Body of pancreas (tissue), 4 donors: ENCODE results near the gene PAX2.

ENCODE experiments used
- POLR2A ChIP-seq, 3 donors: fragments of 450-650 bp; IDR thresholded peaks; one replicate each; pipeline ENCODE4 v1.6.1; 2016; ENCODE audit warnings: antibody characterized with exemption in 3 of 3, mild to moderate bottlenecking in 2 of 3
- TF ChIP-seq, protein P1 (sequence below), 7 experiments: fragments of 450-650 bp in 4 of 7; fragments of 200-600 bp in 3 of 7; sonication (generic) in 3 of 7; IDR thresholded peaks; one replicate each; pipeline ENCODE4 v1.5.1; 2016 to 2019; ENCODE audit warnings: antibody characterized with exemption in 7 of 7

GRCh38 chr10:100775386-100775785 is 30.0 kb downstream of the PAX2 start:
- TF ChIP-seq, protein P1, sequence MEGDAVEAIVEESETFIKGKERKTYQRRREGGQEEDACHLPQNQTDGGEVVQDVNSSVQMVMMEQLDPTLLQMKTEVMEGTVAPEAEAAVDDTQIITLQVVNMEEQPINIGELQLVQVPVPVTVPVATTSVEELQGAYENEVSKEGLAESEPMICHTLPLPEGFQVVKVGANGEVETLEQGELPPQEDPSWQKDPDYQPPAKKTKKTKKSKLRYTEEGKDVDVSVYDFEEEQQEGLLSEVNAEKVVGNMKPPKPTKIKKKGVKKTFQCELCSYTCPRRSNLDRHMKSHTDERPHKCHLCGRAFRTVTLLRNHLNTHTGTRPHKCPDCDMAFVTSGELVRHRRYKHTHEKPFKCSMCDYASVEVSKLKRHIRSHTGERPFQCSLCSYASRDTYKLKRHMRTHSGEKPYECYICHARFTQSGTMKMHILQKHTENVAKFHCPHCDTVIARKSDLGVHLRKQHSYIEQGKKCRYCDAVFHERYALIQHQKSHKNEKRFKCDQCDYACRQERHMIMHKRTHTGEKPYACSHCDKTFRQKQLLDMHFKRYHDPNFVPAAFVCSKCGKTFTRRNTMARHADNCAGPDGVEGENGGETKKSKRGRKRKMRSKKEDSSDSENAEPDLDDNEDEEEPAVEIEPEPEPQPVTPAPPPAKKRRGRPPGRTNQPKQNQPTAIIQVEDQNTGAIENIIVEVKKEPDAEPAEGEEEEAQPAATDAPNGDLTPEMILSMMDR (IDR thresholded peaks at IDR 0.05): no peak
- no peak for TF ChIP-seq POLR2A (IDR thresholded peaks at IDR 0.05)
